Adrenal gland (tissue), 12 donors: Measurements from ENCODE around the gene SLC37A1. TPM values are rescaled to one million over a fixed set of nuclear protein-coding genes. Genes with fewer than 3 reads are reported as not detected.

ENCODE experiments used
- DNase-seq, 7 donors: peaks; one replicate each; pipeline ENCODE4 v3.0.0-alpha.2; 2019 to 2020
- H3K27ac ChIP-seq, 5 donors: fragments of 200-600 bp; sonication (generic) in 4 of 5; 1 replicate in 3 of 5; 2 replicates in 2 of 5; pipeline versions ENCODE4 v1.5.1 to v1.8.0; 2016 to 2020; ENCODE audit warnings: mild to moderate bottlenecking in 1 of 5
- H3K27me3 ChIP-seq: fragments of 200-600 bp; 2 replicates; pipeline ENCODE4 v1.8.0; 2021
- H3K36me3 ChIP-seq, 2 donors: fragments of 200-600 bp; replicated peaks in 1 of 2; 1 replicate in 1 of 2; 2 replicates in 1 of 2; pipeline versions ENCODE4 v1.5.1 to v1.8.0; 2018 to 2022
- H3K4me1 ChIP-seq, 2 donors: fragments of 200-600 bp; replicated peaks in 1 of 2; 1 replicate in 1 of 2; 2 replicates in 1 of 2; pipeline versions ENCODE4 v1.5.1 to v1.8.0; 2018 to 2021
- H3K4me3 ChIP-seq, 4 donors: fragments of 200-600 bp; sonication (generic) in 3 of 4; one replicate each; pipeline ENCODE4 v1.5.1; 2016 to 2018
- H3K9me3 ChIP-seq, 3 donors: fragments of 200-600 bp; sonication (generic) in 1 of 3; replicated peaks in 1 of 3; 1 replicate in 2 of 3; 2 replicates in 1 of 3; pipeline versions ENCODE4 v1.5.1 to v1.8.0; 2016 to 2021
- CTCF ChIP-seq, 6 experiments: fragments of 450-650 bp in 4 of 6; fragments of 200-600 bp in 2 of 6; sonication (generic) in 1 of 6; IDR thresholded peaks; 1 replicate in 5 of 6; 2 replicates in 1 of 6; pipeline versions ENCODE4 v1.5.1 to v1.8.0; 2016 to 2021; ENCODE audit warnings: antibody characterized with exemption in 6 of 6, mild to moderate bottlenecking in 2 of 6, moderate library complexity in 1 of 6
- POLR2A ChIP-seq, 2 donors: fragments of 450-650 bp; IDR thresholded peaks; one replicate each; pipeline ENCODE4 v1.6.1; 2017; ENCODE audit warnings: antibody characterized with exemption in 2 of 2, mild to moderate bottlenecking in 2 of 2, moderate library complexity in 1 of 2
- WGBS, 4 donors: extraction: QIAGEN DNeasy Blood & Tissue Kit in 2 of 4; methylation state at CpG; one replicate each; pipeline versions ENCODE4 v1.1.5 to v1.1.7; 2013 to 2017; 5-methylcytosine and 5-hydroxymethylcytosine counted together
- intact Hi-C, 2 donors: fragments of 100-400 bp; cut with DNase I; formaldehyde crosslinking; loops; one replicate each; pipeline versions ENCODE4 v1.14.1 to v1.15.0; 2022 to 2023
- polyA plus RNA-seq, 3 donors: library from polyadenylated mRNA; stranded (reverse); fragments of 200-250 nt in 2 of 3; fragments of 350-450 nt in 1 of 3; fragmentation: Illumina TruSeq in 1 of 3; extraction: RNeasy Lipid Tissue Mini Kit (QIAGEN cat#74804) in 1 of 3; gene quantifications; one replicate each; pipeline ENCODE4 v1.2.3, GENCODE V29; 2013 to 2014
- total RNA-seq, 9 donors: library from RNA; depleted of rRNA in 4 of 9; stranded (reverse); fragments of >200 nt in 4 of 9; fragments of 120-200 nt in 1 of 9; fragmentation: NEBNext Ultra II Directional in 1 of 9; extraction: Animal tissue kit (Norgen Biotek cat#: 25700) in 1 of 9; gene quantifications; one replicate each; pipeline versions ENCODE4 v1.1.0 to v1.2.4, GENCODE V29; 2013 to 2023
- donor health status: healthy with polysubstance abuse.
- donor health status: Bipolar disorder and iron deficiency.
- donor health status: DM: yes; HTN: yes; CAD: no.
- donor health status: DM: no; HTN: no; CAD: no.
- donor health status: DM: no; HTN: no; CAD: no.
- donor health status: DM: yes; HTN: yes; CAD: no.

The SLC37A1 gene
- total and polyA plus RNA-seq, 12 donors = 4.8 to 27.2 (median 16.3) TPM

DNA sequence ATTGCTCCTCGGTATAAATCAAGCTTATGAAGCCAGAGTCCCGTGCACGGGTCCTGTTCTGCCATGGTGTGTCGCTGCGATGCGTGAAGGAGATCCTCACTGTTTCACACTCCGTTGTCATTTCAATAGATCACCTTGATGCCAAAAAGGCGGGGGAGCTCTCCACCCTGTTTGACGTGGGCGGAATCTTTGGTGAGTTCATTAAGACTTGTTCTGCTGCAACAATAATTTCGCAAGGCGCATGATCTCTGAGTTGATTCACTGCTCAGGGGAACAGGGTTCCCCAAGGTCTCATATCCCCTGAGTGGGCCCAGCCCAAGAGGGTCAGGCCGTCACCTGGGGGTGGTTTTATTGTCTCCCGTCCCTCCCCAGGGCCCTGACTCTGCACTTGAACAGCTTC lies 50.0 kb downstream of the SLC37A1 start:
- Histone ChIP-seq H3K36me3 (peaks cover 0 to 51% of the 10 kb centered on the region in 2 donors), H3K9me3 (no peaks in the 10 kb centered on the region), H3K27ac (no peak overlapping the region), H3K27me3 (no peaks in the 10 kb centered on the region), H3K4me1 (no peaks in the 10 kb centered on the region), H3K4me3 (no peak overlapping the region)
- TF ChIP-seq POLR2A (IDR thresholded peaks at IDR 0.05) (no peak), CTCF (IDR thresholded peaks at IDR 0.05) (no peak)
- DNase-seq = peak in 3 of 7 donors; percentile 10 to 49 (median 16)
- intact Hi-C loops = no loop called here
- 86 to 93% (median 90%) methylated on average over 14 of the region's 14 CpGs for WGBS, 4 donors

- peaks cover 0 to 54% of the 10 kb centered on the region in 2 donors for H3K36me3 ChIP-seq
- H3K4me1 ChIP-seq = no peaks in the 10 kb centered on the region
- no peak overlapping the region for H3K4me3 ChIP-seq
- no peaks in the 10 kb centered on the region for H3K27me3 ChIP-seq
- TF ChIP-seq CTCF (IDR thresholded peaks at IDR 0.05) = no peak
- TF ChIP-seq POLR2A (IDR thresholded peaks at IDR 0.05) = no peak
- DNase-seq = peak in 4 of 7 donors; percentile 10 to 39 (median 15)
- 85 to 97% (median 90%) methylated on average over 10 to 17 of the region's 17 CpGs for WGBS, 4 donors
- H3K9me3 ChIP-seq = no peaks in the 10 kb centered on the region
- H3K27ac ChIP-seq = no peak overlapping the region
- intact Hi-C loops = no loop called here
Measured at GRCh38 chr21:42564561-42564971, 50.9 kb downstream of the SLC37A1 start.

GRCh38 chr21:42565206-42565810 lies 51.7 kb downstream of the SLC37A1 start:
- intact Hi-C loops = no loop called here
- Histone ChIP-seq H3K27me3 (no peaks in the 10 kb centered on the region), H3K4me1 (no peaks in the 10 kb centered on the region), H3K27ac (no peak overlapping the region), H3K9me3 (no peaks in the 10 kb centered on the region), H3K36me3 (peaks cover 0 to 54% of the 10 kb centered on the region in 2 donors), H3K4me3 (no peak overlapping the region)
- WGBS, 4 donors = 89 to 96% (median 95%) methylated on average over 15 to 16 of the region's 16 CpGs
- TF ChIP-seq POLR2A (IDR thresholded peaks at IDR 0.05) (no peak), CTCF (IDR thresholded peaks at IDR 0.05) (no peak)
- DNase-seq = peak in 5 of 7 donors; percentile 7 to 35 (median 11)

GRCh38 chr21:42565886-42566523 lies 52.4 kb downstream of the SLC37A1 start:
- H3K36me3 ChIP-seq = peaks cover 0 to 55% of the 10 kb centered on the region in 2 donors
- peak in 5 of 7 donors; percentile 9 to 35 (median 10) for DNase-seq
- WGBS, 4 donors = 79 to 96% (median 85%) methylated on average over 5 to 13 of the region's 13 CpGs

More at GRCh38 chr21:42565886-42566523, 52.4 kb downstream of the SLC37A1 start:
- Histone ChIP-seq H3K9me3 (no peaks in the 10 kb centered on the region), H3K4me1 (no peaks in the 10 kb centered on the region), H3K27ac (no peak overlapping the region), H3K27me3 (no peaks in the 10 kb centered on the region), H3K4me3 (no peak overlapping the region)
- intact Hi-C loops = no loop called here
- TF ChIP-seq CTCF (IDR thresholded peaks at IDR 0.05) (no peak), POLR2A (IDR thresholded peaks at IDR 0.05) (no peak)
